ENCODE results near the gene ADAMTS5. TPM values are rescaled to one million over a fixed set of nuclear protein-coding genes. Genes with fewer than 3 reads are reported as not detected.

Gene ADAMTS5
- polyA plus RNA-seq, 1 donor from 2014 or later = 1.6 TPM

- H3K9me2 ChIP-seq (ENCODE audit: insufficient read depth, low read length) = no peaks in the 10 kb centered on the region
- no peak overlapping the region for H3K4me3 ChIP-seq (ENCODE audit: low read length)
- no peaks in the 10 kb centered on the region for H3F3A ChIP-seq (ENCODE audit: insufficient read depth, low read length, poor library complexity, severe bottlenecking)
- no peak overlapping the region for H2AFZ ChIP-seq (ENCODE audit: low read depth, low read length)
- no peaks in the 10 kb centered on the region for H3K27me3 ChIP-seq (ENCODE audit: insufficient read depth, low read depth, low read length)
- H3K9ac ChIP-seq (ENCODE audit: low read length) = no peak overlapping the region
- H3K4me2 ChIP-seq (ENCODE audit: low read length) = no peak overlapping the region
- H3K79me2 ChIP-seq (replicated peaks; ENCODE audit: insufficient read depth, low read length) = no peaks in the 10 kb centered on the region
- no peaks in the 10 kb centered on the region for H4K20me1 ChIP-seq (ENCODE audit: insufficient read depth)
- H3K9me3 ChIP-seq (ENCODE audit: low read length) = no peaks in the 10 kb centered on the region
- no peaks in the 10 kb centered on the region for H3K36me3 ChIP-seq (ENCODE audit: insufficient read depth, low read length)
- no peak for TF ChIP-seq POLR2AphosphoS5 (IDR thresholded peaks at IDR 0.05)
- no peak for TF ChIP-seq CTCF (IDR thresholded peaks at IDR 0.05; ENCODE audit: poor library complexity, severe bottlenecking)
- no peak overlapping the region for H3K27ac ChIP-seq (ENCODE audit: low read length)
These were observed 30.2 kb downstream of the ADAMTS5 start for GRCh38 chr21:26936641-26937040.

DNA sequence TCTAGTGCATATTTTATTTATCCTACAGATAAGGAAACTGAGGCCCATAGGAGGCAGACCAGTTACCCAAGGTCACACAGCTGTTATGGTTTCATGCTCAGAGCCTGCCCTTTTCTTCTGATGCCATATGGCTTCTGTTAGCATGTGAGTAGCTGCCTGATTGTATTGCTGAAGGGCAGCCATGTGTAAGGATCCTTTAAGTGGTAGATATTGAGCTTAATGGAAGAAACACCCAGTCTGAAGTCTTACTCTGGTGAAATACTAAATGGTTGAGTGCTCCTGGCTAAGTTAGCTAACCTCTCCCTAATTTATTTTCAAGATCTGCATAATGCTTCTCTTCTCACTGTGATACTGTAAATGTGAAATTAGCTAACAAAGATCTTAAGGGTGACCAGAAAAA is 30.9 kb downstream of the ADAMTS5 start:
- no peaks in the 10 kb centered on the region for H3K27me3 ChIP-seq (ENCODE audit: insufficient read depth, low read depth, low read length)
- H3K9me3 ChIP-seq (ENCODE audit: low read length) = no peaks in the 10 kb centered on the region
- no peaks in the 10 kb centered on the region for H3K9me2 ChIP-seq (ENCODE audit: insufficient read depth, low read length)
- H3K4me3 ChIP-seq (ENCODE audit: low read length) = no peak overlapping the region
- no peaks in the 10 kb centered on the region for H3F3A ChIP-seq (ENCODE audit: insufficient read depth, low read length, poor library complexity, severe bottlenecking)
- TF ChIP-seq RAD21 (conservative IDR thresholded peaks at IDR 0.05) = no peak
- no peak for TF ChIP-seq MXI1 (conservative IDR thresholded peaks at IDR 0.05; ENCODE audit: poor library complexity, severe bottlenecking)
- TF ChIP-seq EP300 (conservative IDR thresholded peaks at IDR 0.05; ENCODE audit: poor library complexity, severe bottlenecking) = no peak
- no peak for TF ChIP-seq POLR2AphosphoS5 (IDR thresholded peaks at IDR 0.05)
- no peak for TF ChIP-seq SMC3 (conservative IDR thresholded peaks at IDR 0.05; ENCODE audit: poor library complexity)
- no peak for TF ChIP-seq TAF1 (IDR thresholded peaks at IDR 0.05; ENCODE audit: low read depth)
- no peak for TF ChIP-seq EZH2 (IDR thresholded peaks at IDR 0.05; ENCODE audit: borderline replicate concordance, insufficient read depth, low read length, poor library complexity, severe bottlenecking)
- no peak for TF ChIP-seq CTCF (IDR thresholded peaks at IDR 0.05; ENCODE audit: poor library complexity, severe bottlenecking)
- no peak for TF ChIP-seq REST (IDR thresholded peaks at IDR 0.05; ENCODE audit: borderline replicate concordance)
- no peak overlapping the region for H3K4me2 ChIP-seq (ENCODE audit: low read length)
- no peaks in the 10 kb centered on the region for H4K20me1 ChIP-seq (ENCODE audit: insufficient read depth)
- H2AFZ ChIP-seq (ENCODE audit: low read depth, low read length) = no peak overlapping the region
- no peaks in the 10 kb centered on the region for H3K36me3 ChIP-seq (ENCODE audit: insufficient read depth, low read length)
- no peak overlapping the region for H3K9ac ChIP-seq (ENCODE audit: low read length)
- H3K79me2 ChIP-seq (replicated peaks; ENCODE audit: insufficient read depth, low read length) = no peaks in the 10 kb centered on the region
- no peak overlapping the region for H3K27ac ChIP-seq (ENCODE audit: low read length)

Measured in neural cell (in vitro differentiated cells).